SIG-M5 treated with dmso at 0.1 percent for 504 hours (cell line): ENCODE data around the gene NHEJ1.

Experiments
- DNase-seq: peaks from one replicate; lab custom pipeline; 2025; ENCODE audit not compliant: unreplicated experiment; lab: John Stamatoyannopoulos, UW

NHEJ1 gene

GRCh38 chr2:219031005-219031738 lies 129.4 kb downstream of the NHEJ1 start:
- no peak for DNase-seq

DNA sequence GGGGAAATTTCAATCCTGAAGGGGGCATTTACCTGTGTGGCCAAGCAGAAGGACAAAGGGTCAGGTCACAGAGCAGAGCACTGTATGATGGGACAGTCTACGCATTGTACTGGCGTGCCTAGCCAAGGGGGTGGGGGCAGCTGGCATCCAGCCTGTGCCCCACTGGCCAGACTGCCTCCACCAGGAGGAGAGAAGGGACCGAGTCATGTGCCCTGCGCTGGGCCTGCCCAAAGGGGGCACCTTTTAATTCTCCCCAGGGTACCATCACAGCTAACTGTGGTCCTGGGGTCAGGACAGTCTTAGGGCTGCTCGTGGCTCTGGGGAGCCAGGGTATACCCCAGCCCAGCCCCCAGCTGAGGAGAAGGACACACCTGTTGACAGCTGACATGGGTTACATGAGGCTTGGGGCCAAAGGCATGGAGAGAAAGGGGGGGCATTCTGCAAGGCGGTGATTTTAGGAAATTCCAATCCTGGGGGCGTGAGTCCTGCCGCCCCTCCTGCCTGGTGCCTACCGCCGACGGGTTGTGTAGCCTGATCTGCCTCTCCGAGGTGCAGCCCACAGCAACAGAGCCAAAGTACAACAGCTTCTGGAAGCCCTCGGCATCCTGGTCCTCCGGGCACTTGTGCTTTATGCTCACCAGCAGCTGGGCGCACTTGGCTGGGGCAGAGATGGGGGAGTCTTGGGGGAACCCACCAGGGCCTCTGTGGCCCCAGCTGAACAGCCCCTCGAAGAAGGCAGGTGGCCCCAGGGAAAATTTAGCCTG lies 130.3 kb downstream of the NHEJ1 start:
- DNase-seq = no peak

DNA sequence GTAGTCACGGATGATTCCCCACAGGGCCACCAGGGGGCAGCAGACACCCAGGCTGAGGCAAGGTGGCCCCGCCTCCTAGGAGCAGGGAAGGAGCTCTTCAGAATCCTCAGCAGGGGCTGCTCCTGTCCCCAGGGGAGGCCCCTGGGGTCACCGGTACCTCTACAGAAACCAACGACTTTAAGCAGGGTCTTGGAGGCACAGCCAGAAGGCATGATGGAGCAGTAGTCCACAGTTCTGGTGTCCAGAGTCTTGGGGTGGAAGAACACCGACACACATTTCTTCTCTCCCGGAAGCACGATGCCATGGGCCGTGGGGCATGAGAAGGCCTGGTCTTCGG lies 130.8 kb downstream of the NHEJ1 start:
- DNase-seq = peak; percentile 70

DNA sequence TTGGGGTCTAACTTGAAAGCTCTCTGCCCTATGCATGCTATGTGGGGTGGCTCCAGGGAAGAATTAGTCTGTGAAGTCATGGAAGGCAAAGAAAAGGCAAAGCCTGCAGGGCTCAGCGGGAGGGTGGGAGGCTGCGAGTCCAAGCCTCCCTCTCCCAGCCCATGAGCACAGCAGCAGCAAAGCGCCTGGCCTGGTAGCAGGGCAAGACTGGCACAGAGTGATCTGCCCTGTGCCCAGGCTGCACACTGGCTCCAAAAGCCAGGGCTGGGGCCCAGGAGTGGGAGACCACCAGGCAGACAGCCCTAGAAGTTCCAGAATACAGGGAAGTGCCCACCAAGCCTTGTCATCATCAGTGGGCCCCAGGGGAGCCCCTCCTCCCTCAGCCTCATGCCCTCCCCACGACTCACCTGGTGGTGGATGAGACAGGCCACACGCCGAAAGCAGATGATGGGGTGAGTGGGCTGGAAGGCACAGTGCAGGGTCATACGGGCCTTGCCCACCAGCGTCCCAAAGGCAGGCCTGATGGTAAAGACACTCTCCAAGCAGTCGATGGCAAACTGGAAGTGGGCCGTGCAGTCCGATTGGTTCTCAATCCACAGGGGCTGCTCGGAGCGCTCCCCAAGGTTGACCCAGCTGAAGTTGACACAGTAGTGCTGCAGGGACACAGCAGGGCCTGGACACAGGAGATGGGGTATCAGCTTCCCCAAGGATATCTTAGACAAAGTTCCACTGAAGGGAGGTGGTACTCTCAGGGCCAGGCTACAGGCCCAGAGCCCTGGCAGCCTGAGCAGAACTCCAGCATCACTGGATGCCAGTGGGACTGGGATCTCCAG lies 131.4 kb downstream of the NHEJ1 start:
- no peak for DNase-seq

DNA sequence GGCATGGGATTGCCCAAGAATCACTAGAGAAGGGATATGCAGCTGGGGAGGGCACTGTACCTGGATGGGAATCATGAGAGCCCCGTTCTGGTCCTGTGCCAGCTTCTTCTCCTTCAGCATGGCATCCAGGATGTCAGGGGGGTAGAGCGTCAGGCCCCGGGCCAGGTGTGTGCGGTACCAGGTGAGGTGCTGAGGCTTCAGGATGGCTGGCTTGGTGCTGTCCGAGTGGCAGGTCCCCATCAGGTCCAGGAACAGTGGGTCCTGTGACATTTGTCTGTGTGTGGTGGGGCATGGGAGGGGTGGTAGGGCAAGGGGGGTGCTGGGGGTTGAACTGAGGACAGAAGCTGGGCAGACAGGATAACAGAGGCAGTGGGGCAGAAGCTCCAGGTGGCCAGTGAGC lies 132.5 kb downstream of the NHEJ1 start:
- no peak for DNase-seq

- DNase-seq = no peak
Observed at GRCh38 chr2:219027511-219028055, 133.0 kb downstream of the NHEJ1 start.

DNA sequence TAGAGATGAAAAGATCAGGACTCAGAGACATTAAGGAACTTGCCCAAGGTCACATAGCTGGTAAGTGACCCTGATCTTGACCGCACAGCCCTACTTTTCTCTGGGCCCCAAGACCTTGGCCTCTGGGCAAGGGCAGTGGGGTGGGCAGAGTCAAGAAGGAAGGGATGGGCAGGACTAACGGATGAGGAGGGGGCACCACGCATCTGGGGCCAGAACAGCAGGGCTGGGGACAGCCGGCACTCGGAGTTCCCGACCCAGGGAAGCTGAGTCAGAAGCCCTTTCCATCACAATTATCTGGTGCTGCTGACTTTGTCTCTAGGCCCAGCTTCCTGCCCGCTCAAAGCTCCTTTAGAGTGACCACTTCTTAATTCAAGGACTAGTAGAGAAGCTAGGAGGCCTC lies 133.7 kb downstream of the NHEJ1 start:
- DNase-seq = no peak

DNA sequence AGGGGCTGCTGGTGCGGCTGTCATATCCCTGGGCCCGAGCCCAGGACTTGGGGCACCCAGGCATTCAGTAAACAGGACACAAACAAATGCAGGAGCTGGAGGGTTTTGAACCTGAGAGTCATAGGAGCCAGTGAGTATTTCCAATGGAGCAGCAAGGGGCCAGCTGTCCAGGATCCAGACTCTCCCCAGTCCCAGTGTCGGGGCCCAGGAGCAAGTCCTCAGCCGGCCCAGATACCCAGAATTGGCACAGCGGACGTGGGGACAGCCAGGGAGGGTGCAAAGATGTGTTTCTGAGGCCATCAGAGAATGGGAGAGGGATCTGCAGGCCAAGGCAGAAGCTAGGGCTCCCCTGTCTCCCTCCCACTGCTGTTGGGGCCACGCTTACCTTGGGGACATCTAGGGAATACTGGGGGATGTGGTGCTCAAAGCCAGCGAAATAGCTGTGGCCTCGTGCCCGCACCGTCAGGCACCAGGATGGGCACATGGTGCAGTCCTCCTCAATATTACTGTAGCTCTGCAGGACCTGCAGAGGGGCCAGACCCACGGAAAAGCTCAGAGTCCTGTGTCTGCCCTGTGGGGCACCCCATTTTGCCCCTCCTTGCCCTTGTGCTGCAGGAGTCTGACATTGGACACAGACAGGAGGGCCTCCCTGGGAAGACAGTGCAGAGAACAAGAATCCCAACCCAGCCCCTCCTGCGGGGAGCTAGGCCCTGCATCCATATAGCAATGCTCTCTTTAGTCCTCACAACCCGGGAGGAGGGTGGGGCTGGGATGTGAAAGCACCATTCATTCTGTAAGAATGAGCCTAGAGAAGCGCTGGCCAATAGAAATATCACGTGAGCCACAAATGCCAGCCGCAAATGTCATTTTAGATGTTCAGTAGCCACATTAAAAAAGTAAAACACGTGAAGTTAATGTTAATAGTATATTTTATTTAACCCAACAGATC lies 134.7 kb downstream of the NHEJ1 start:
- no peak for DNase-seq
